Iris pigment epithelial cell (primary cell): ENCODE results near the gene WSB1.
"Not testable (repeated sequence)": the region's sequence is repeated elsewhere in the genome, so short reads cannot be mapped to it uniquely, and the experiment has no call there.

ENCODE experiments used
- DNase-seq: peaks from one replicate; pipeline ENCODE4 v3.0.0-alpha.2; 2011; ENCODE audit warnings: low read depth

The WSB1 gene, protein sequence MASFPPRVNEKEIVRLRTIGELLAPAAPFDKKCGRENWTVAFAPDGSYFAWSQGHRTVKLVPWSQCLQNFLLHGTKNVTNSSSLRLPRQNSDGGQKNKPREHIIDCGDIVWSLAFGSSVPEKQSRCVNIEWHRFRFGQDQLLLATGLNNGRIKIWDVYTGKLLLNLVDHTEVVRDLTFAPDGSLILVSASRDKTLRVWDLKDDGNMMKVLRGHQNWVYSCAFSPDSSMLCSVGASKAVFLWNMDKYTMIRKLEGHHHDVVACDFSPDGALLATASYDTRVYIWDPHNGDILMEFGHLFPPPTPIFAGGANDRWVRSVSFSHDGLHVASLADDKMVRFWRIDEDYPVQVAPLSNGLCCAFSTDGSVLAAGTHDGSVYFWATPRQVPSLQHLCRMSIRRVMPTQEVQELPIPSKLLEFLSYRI

GRCh38 chr17:27293898-27294688 lies at the start of gene WSB1:
Gene WSB1 (plus strand): TSS chr17:27294114. CDS start chr17:27294396, 282 bp downstream.
- DNase-seq: peak; percentile 93

DNA sequence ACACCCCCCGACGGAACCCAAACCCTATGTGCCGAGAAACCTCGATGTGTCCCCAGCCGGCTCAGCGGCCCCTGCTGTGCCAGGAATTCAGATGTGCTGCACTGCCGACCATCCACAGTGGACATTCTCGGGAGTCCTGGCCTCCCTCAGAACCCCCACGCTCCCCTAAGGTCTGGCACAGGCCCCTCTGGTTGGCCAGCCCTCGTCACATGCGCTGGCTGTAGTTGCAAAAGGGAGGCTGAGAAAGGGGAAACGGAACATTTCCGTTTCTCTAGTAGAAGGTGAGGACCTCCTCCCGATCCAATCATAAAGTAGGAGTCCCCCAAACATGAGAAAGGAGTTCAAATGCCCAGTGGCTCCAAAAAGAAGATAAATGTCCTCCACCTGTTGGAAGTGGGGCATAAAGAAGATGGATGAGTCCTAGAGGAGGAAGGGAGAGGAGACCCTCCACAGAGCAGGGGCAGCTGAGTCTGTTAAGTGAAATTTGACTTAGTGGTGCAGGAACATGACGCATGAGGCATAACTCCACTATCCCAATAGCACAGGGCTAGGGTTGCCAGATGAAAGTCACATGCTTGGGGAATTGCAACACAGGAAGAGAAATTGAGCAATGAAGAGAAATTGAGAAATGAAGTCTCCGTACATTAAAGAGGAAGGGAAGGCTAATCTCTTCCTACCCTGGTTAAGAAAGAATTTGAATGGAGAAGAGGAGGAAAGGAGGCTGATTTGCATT lies 49.3 kb upstream of the WSB1 start:
- DNase-seq: peak; percentile 98

DNA sequence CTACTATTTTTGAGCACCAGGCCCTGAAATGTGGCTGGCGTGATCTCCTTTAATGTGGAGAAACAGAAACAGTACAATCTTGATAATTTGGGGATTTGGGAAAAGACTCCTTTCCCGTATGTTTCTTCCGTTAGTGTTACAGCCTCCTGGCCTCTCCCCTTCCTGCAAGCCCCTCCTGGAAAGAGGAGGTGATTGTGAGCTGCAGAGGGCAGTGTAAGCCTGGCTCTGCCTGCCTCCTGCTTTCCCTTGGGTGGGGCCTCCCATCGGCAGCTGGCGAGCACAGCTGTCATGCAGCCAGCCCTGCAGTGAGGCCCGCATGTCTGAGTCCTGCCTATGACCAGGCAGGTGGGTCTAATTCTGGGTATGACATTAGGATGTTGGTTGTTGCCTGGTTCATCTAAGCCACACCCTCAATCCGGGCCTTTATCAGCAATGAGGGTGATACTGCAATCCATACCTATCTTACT lies 48.7 kb upstream of the WSB1 start:
- peak; percentile 96 for DNase-seq

- DNase-seq: no peak
Observed at GRCh38 chr17:27246537-27246936, 47.4 kb upstream of the WSB1 start.

DNA sequence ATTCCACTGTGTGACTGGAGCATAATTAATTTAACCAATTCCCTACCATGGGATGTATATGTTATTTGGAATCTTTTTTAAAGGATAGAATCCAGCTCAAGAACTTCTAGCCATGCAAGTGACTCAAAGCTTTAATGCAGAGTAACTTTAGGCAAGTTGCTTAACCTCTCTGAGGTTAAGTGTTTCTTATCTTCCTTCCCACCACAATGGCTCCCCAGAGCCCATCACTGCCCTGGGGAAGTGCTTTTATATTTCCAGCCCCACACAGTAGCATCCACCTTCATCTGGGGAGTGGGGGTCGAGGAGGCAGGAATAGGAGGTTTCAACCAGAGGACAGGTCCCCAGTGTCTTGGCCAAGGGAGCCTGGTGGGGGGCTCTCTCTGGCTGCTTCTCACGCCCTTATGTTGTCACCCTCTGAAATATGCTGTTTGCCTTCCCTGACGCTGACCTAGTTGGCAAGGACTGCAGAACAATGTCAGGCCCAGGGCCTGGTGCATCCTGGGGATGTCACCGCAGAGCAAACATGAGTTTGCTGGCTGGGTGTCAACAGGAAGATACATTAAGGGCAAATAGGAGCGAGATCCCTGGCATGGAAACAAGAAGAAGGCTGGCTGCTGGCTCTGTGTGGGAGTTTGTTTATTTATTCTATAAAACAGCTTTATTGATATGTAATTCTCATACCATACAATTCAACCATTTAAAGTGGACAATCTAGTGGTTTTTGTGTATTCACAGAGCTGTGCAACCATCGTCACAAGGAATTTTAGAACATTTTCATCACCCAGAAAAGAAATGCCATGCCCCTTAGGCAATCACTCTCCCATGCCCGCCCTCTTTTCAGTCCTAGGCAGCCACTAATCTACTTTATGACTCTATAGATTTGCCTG lies 46.6 kb upstream of the WSB1 start:
- peak; percentile 98 for DNase-seq

DNA sequence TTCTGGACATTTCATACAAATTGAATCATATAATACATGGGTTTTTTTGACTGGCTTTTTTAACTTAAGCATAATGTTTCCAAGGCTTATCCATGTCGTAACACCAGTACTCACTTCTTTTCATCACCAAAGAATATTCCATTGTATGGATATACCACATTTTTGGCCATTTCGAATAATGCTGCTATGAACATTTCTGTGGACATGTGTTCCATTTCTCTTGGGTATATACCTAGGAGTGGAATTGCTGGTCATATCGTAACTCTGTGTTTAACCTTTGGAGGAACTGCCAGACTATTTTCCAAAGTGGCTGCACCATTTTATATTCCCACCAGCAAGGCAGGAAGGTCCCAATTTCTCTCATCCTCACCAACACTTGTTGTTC lies 46.0 kb upstream of the WSB1 start:
- no peak for DNase-seq

DNA sequence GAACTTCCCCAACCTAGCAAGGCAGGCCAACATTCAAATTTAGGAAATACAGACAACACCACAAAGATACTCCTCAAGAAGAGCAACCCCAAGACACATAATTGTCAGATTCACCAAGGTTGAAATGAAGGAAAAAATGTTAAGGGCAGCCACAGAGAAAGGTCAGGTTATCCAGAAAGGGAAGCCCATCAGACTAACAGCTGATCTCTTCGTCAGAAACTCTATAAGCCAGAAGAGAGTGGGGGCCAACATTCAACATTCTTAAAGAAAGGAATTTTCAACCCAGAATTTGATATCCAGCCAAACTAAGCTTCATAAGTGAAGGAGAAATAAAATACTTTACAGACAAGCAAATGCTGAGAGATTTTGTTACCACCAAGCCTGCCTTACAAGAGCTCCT lies 43.1 kb upstream of the WSB1 start:
- DNase-seq: peak; percentile 53

GRCh38 chr17:27254802-27255201 lies 39.1 kb upstream of the WSB1 start:
- not testable (repeated sequence) for DNase-seq

DNA sequence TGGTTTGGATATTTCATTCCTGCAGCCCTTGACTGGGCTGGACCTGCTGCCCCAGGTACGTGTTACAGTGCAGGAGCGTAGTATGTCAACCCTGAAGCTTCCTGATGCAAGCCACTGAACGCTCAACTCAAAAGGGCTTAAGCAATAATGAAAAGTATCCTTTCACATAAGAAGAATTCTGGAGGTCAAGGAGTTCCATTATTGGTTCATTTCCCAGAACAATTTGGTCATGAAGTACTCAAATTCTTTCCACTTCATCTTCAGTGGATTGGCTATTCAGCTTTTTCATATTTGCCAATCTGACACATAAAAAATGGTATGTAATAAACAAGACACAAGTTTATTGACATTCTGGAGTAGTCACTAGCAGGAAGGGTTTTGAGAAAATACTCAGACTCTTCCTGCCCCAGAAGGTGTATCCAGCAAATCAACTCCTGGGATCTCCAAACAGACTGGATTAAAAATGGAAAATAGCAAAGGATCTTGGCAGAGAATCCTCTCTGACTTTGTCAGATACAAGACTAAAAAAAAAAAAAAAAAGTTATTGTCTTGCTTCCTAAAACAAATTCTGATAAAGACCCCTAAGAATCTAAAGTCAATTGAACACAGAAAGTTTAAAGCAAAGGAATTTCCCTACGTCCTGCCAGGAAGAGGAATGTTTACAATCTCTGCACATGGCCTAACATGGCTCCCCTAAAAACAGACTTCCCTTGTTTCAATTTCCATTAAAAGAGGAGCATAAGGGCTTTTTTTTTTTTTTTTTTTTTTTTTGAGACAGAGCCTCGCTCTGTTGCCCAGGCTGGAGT lies 37.5 kb upstream of the WSB1 start:
- peak; percentile 99 for DNase-seq

- peak; percentile 43 for DNase-seq
Observed at GRCh38 chr17:27257031-27257357, 36.9 kb upstream of the WSB1 start.

- no peak for DNase-seq
Observed at GRCh38 chr17:27259356-27259755, 34.6 kb upstream of the WSB1 start.

DNA sequence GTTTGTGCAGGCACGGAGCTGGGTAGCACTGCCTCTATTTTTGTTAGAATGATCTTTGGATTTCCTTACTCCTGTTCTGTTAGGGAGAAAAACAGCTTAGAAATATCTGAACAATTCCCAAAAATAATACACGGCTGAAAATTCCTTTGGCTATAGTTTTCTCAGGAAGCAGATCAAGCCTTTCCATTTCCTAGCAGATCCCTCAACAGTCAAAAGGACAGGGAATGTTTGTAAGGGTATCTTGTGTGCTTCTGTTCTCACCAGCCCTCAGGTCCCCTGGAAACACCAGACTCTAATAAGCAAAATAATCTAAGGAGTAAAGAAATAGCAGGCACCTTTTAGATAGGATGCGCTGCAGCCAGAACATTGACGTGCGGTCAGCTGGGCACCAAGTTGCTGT lies 30.5 kb upstream of the WSB1 start:
- no peak for DNase-seq

DNA sequence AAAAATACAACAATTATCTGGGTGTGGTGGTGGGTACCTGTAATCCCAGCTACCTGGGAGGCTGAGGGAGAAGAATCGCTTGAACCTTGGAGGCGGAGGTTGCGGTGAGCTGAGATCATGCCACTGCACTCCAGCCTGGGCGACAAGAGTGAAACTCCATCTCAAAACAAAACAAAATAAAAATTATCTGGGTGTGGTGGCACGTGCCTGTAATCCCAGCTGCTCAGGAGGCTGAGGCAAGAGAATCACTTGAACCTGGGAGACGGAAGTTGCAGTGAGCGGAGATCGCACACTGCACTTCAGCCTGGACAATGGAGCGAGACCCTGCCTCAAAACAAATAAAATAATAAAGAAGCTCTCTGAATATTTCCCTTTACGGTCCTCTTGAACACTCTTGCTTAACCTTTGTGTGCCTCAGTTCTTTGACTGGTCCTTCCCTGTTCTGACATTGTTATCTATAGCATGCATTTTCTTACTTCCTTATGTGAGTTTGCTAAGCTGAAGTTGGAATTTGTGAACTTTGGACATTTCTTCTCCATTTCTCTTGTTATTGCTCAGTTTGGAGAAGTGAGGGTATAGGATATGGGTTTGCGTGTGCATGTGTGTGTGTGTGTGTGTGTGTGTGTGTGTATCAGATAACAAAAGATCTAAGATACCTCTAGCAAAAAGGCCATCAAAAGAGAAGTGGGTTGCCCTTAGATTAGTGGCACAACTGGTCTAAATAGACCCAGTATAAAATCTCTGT lies 29.7 kb upstream of the WSB1 start:
- no peak for DNase-seq

DNA sequence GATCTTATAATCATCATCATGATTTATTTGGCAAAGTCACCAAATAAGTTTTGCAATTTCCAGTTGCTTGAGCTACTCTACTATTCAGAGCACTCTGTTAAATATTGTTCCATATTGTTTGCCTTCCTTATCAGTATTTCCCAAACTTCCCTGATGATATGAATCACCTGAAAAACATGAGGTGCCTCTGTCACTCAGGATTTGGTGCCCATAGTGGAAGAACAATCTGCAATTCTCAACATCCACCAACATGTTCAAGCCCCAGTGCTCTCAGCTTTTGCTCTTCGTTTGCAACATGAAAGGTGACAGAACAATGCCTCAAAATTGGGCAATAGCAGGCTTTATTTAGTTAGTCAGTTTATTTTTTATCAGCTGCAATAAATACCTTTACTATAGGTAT lies 28.6 kb upstream of the WSB1 start:
- no peak for DNase-seq

DNA sequence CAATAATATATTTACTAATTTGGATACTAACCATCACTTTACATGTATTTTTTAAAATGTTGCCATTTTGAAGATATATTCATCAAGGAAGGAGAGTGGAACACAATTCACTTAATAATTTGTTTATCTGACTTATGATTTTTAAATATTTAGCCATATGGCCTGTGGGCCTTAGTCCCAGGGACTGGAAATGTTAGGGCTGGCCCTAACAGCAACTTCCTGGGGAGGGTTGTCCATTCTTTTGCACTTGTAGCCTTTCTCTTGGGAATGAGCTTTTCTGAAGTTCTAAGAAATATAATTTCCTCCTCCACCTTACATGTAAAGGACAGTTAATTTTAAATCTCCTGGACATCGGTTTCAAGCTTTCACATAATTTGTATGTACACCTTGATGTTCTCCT lies 27.7 kb upstream of the WSB1 start:
- DNase-seq: no peak

- no peak for DNase-seq
Observed at GRCh38 chr17:27268394-27269085, 25.4 kb upstream of the WSB1 start.

GRCh38 chr17:27269201-27269600 lies 24.7 kb upstream of the WSB1 start:
- DNase-seq: no peak

GRCh38 chr17:27269974-27270373 lies 23.9 kb upstream of the WSB1 start:
- no peak for DNase-seq

GRCh38 chr17:27276653-27277156 lies 17.2 kb upstream of the WSB1 start:
- no peak for DNase-seq
